ENCODE results near the gene PPIF. TPM values are rescaled to one million over a fixed set of nuclear protein-coding genes. Genes with fewer than 3 reads are reported as not detected.

PPIF gene
- total and polyA plus RNA-seq, 2 donors (not counting 1 experiment from before 2014, with no cell fraction given), result 50.4 to 100 TPM

DNA sequence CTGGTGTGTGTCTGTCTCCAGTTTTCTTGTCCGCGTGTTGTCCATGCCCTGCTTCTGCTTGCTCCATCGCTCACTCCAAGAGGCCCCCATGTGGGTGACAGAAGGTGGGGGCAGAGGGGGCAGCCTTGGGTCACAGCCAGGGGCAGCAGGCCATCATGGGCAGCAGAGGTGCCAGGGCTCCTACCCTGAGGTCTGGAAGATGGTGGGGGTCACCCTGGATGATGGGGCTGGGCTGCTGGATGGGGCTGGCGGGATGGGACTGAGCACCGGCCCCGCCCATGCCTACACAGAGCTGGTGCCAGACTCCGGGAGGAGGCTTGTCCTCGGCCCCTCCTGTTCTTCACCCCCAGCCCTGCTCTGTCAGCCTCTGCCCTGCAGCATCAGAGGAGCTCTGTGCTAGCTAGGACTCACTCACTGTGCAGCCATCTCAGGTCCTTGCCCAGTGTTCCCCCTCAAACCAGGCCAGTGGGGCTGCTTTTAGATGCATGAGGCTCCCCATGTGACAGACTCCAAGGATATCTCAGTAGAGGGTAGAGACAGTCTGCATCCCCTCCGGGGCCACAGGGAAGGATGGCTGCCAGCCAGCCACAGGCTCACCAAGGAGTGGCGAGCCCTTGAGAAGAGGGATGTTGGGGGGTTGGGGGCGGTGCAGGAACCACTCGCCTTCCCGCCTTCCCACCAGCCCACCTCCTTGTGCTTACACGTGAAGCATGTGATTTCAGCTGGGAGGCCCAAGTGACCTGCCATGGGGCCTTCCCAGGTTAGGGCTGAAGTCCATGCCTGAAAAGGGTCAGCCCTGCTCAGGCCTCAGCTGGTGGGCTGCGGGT, 35.5 kb upstream of the PPIF start:
- Histone ChIP-seq H3K27me3 (replicated peaks in 1 of 4; ENCODE audit: control extremely low read depth in 1 of 4, control insufficient read depth in 3 of 4, insufficient read depth in 4 of 4, low read length in 3 of 4) (no peaks in the 10 kb centered on the region), H2AFZ (ENCODE audit: insufficient read depth, low read depth, low read length, poor library complexity, severe bottlenecking) (no peak overlapping the region), H3K4me1 (ENCODE audit: control insufficient read depth in 2 of 2, insufficient read depth in 2 of 2, low read length in 2 of 2) (peaks cover 5% of the 10 kb centered on the region in 2 donors), H3K9me3 (ENCODE audit: control extremely low read depth in 1 of 3, control insufficient read depth in 2 of 3, insufficient read depth in 1 of 3, low read length in 2 of 3) (no peaks in the 10 kb centered on the region), H3K79me2 (ENCODE audit: control insufficient read depth, insufficient read depth, low read length) (no peaks in the 10 kb centered on the region), H3K36me3 (replicated peaks in 1 of 2; ENCODE audit: control extremely low read depth in 1 of 2, control insufficient read depth in 1 of 2, extremely low read depth in 1 of 2, insufficient read depth in 2 of 2, low read length in 1 of 2) (peaks cover 0 to 52% of the 10 kb centered on the region in 2 experiments), H3K4me2 (replicated peaks; ENCODE audit: low read depth, low read length, poor library complexity, severe bottlenecking) (no peak overlapping the region), H3K27ac (ENCODE audit: low read length in 2 of 2) (no peak overlapping the region), H4K20me1 (ENCODE audit: control insufficient read depth, insufficient read depth, low read length, poor library complexity, severe bottlenecking) (no peaks in the 10 kb centered on the region), H3K4me3 (ENCODE audit: control extremely low read depth in 1 of 5, extremely low read depth in 1 of 5, insufficient read depth in 1 of 5, low read depth in 2 of 5, low read length in 4 of 5) (no peak overlapping the region), H3K9ac (ENCODE audit: low read length) (no peak overlapping the region)
- 96% methylated on average over 13 of the region's 15 CpGs for WGBS (ENCODE audit: insufficient coverage)
- Mint-ChIP-seq H3K27ac (no peak overlapping the region), H3K27me3 (no peaks in the 10 kb centered on the region), H3K4me3 (no peak overlapping the region), H3K9me3 (ENCODE audit: insufficient read depth) (no peaks in the 10 kb centered on the region), H3K4me1 (peaks cover 9% of the 10 kb centered on the region)
- POLR2A ChIA-PET, result no interaction called here
- CTCF ChIA-PET, result interaction anchor here (1.1 kb wide), 1 partner anchor 63 kb away, joined by 5 read pairs; no protein-coding TSS in a partner anchor
- DNase-seq (no peak), ATAC-seq (ENCODE audit: low read depth) (no peak)
- intact Hi-C loops (cut with micrococcal nuclease), result no loop called here
- TF ChIP-seq, protein P1, sequence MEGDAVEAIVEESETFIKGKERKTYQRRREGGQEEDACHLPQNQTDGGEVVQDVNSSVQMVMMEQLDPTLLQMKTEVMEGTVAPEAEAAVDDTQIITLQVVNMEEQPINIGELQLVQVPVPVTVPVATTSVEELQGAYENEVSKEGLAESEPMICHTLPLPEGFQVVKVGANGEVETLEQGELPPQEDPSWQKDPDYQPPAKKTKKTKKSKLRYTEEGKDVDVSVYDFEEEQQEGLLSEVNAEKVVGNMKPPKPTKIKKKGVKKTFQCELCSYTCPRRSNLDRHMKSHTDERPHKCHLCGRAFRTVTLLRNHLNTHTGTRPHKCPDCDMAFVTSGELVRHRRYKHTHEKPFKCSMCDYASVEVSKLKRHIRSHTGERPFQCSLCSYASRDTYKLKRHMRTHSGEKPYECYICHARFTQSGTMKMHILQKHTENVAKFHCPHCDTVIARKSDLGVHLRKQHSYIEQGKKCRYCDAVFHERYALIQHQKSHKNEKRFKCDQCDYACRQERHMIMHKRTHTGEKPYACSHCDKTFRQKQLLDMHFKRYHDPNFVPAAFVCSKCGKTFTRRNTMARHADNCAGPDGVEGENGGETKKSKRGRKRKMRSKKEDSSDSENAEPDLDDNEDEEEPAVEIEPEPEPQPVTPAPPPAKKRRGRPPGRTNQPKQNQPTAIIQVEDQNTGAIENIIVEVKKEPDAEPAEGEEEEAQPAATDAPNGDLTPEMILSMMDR (IDR thresholded peaks at IDR 0.05), result no peak
- TF ChIP-seq EZH2 (IDR thresholded peaks at IDR 0.05; ENCODE audit: borderline replicate concordance, insufficient read depth, low read depth, low read length, poor library complexity, severe bottlenecking), result no peak

DNA sequence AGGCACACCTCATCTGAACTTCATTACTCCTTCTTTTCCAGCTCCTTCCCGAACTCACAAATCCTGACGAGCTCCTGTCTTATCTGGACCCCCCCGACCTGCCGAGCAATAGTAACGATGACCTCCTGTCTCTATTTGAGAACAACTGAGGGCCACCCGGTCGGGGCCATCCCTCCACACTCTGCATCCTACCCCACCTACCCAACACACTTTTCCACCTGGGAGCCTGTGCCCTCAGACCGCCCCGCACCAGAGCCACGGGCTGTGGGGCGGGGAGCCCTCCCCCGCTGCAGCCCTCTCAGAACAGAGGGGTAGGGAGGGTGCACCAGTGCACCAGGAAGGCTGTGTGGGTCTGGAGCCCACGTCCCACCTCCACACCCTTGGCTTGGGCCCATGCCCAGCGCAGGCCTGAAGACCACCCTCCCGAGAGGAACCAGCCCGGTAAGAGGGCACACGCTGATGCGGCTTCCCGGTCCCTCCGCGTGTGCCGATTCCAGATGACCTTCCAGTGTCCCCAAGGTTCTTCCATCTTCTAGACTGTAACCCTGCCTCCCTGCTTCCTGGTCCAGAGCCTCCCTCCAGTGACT, 34.6 kb upstream of the PPIF start:
- Histone ChIP-seq H3K4me2 (replicated peaks; ENCODE audit: low read depth, low read length, poor library complexity, severe bottlenecking) (no peak overlapping the region), H4K20me1 (ENCODE audit: control insufficient read depth, insufficient read depth, low read length, poor library complexity, severe bottlenecking) (no peaks in the 10 kb centered on the region), H3K36me3 (replicated peaks in 1 of 2; ENCODE audit: control extremely low read depth in 1 of 2, control insufficient read depth in 1 of 2, extremely low read depth in 1 of 2, insufficient read depth in 2 of 2, low read length in 1 of 2) (peaks cover 0 to 43% of the 10 kb centered on the region in 2 experiments), H3K27me3 (replicated peaks in 1 of 4; ENCODE audit: control extremely low read depth in 1 of 4, control insufficient read depth in 3 of 4, insufficient read depth in 4 of 4, low read length in 3 of 4) (no peaks in the 10 kb centered on the region), H3K4me1 (ENCODE audit: control insufficient read depth in 2 of 2, insufficient read depth in 2 of 2, low read length in 2 of 2) (peaks cover 14% of the 10 kb centered on the region in 2 donors), H3K4me3 (ENCODE audit: control extremely low read depth in 1 of 5, extremely low read depth in 1 of 5, insufficient read depth in 1 of 5, low read depth in 2 of 5, low read length in 4 of 5) (no peak overlapping the region), H3K79me2 (ENCODE audit: control insufficient read depth, insufficient read depth, low read length) (no peaks in the 10 kb centered on the region), H3K27ac (ENCODE audit: low read length in 2 of 2) (no peak overlapping the region), H3K9ac (ENCODE audit: low read length) (no peak overlapping the region), H3K9me3 (ENCODE audit: control extremely low read depth in 1 of 3, control insufficient read depth in 2 of 3, insufficient read depth in 1 of 3, low read length in 2 of 3) (no peaks in the 10 kb centered on the region), H2AFZ (ENCODE audit: insufficient read depth, low read depth, low read length, poor library complexity, severe bottlenecking) (no peak overlapping the region)
- TF ChIP-seq, protein P1 (IDR thresholded peaks at IDR 0.05), result no peak
- no peak for TF ChIP-seq EZH2 (IDR thresholded peaks at IDR 0.05; ENCODE audit: borderline replicate concordance, insufficient read depth, low read depth, low read length, poor library complexity, severe bottlenecking)
- Mint-ChIP-seq H3K27me3 (no peaks in the 10 kb centered on the region), H3K4me1 (peaks cover 18% of the 10 kb centered on the region), H3K27ac (no peak overlapping the region), H3K9me3 (ENCODE audit: insufficient read depth) (no peaks in the 10 kb centered on the region), H3K4me3 (no peak overlapping the region)
- intact Hi-C loops (cut with micrococcal nuclease), result no loop called here
- ChIA-PET CTCF (no interaction called here), POLR2A (interaction anchor here (0.6 kb wide), 1 partner anchor 10 kb away, joined by 8 read pairs; no protein-coding TSS in a partner anchor)
- ATAC-seq (ENCODE audit: low read depth), result no peak
- 96% methylated on average over 22 of the region's 22 CpGs for WGBS (ENCODE audit: insufficient coverage)
- no peak for DNase-seq
